IMR-90 (cell line): ENCODE data around the gene MLH3. TPM values are rescaled to one million over a fixed set of nuclear protein-coding genes. Genes with fewer than 3 reads are reported as not detected.

Experiments used
- ATAC-seq: fragments of 200-7000 bp; cut with Tn5 transposase; 2 replicates; pipeline ENCODE4 v1.9.1; 2020; ENCODE audit warnings: low read depth, mild to moderate bottlenecking, moderate library complexity
- BruUV-seq: library from RNA; stranded (reverse); fragments of 400-500 nt; replicated peaks from 2 replicates; lab custom pipeline; 2021; lab: Mats Ljungman, UMichigan
- CTCF ChIA-PET: fragments of 300-600 bp; formaldehyde crosslinking; extraction: SDS; loops from one replicate; lab custom pipeline; 2021; ENCODE audit warnings: antibody characterized with exemption; lab: Yijun Ruan, JAX
- POLR2A ChIA-PET: fragments of 300-600 bp; sonication (Branson Sonifier 250); formaldehyde crosslinking; loops from one replicate; lab custom pipeline; 2022; ENCODE audit warnings: antibody characterized with exemption; ENCODE audit not compliant: unreplicated experiment; lab: Charles Lee
- DNase-seq: peaks from one replicate; pipeline ENCODE4 v3.0.0; 2013
- H2AFZ ChIP-seq: replicated peaks from 2 replicates; pipeline ENCODE3; 2013; ENCODE audit warnings: low read length, mild to moderate bottlenecking; ENCODE audit not compliant: poor library complexity
- H2AK5ac ChIP-seq: 2 replicates; pipeline ENCODE4 v1.6.1; 2013; ENCODE audit warnings: low read depth, low read length, inconsistent platforms
- H2AK9ac ChIP-seq: replicated peaks from 2 replicates; pipeline ENCODE3; 2013; ENCODE audit warnings: mild to moderate bottlenecking, low read depth, low read length, moderate library complexity; ENCODE audit not compliant: poor library complexity
- H2BK120ac ChIP-seq: 2 replicates; pipeline ENCODE4 v1.6.1; 2013; ENCODE audit warnings: low read depth, low read length, inconsistent platforms
- H2BK15ac ChIP-seq: 3 replicates; pipeline ENCODE4 v1.6.1; 2013; ENCODE audit warnings: low read depth, low read length, inconsistent platforms
- H2BK20ac ChIP-seq: 2 replicates; pipeline ENCODE4 v1.6.1; 2013; ENCODE audit warnings: low read depth, mild to moderate bottlenecking, inconsistent platforms, low read length, moderate library complexity
- H2BK5ac ChIP-seq: 2 replicates; pipeline ENCODE4 v1.6.1; 2013; ENCODE audit warnings: mild to moderate bottlenecking, low read depth, low read length, inconsistent platforms; ENCODE audit not compliant: poor library complexity, severe bottlenecking
- H3K14ac ChIP-seq: replicated peaks from 2 replicates; pipeline ENCODE4 v1.6.1; 2013; ENCODE audit warnings: low read depth, low read length, inconsistent platforms
- H3K18ac ChIP-seq: 2 replicates; pipeline ENCODE4 v1.6.1; 2013; ENCODE audit warnings: low read depth, low read length, control low read depth
- H3K23ac ChIP-seq: 2 replicates; pipeline ENCODE4 v1.6.1; 2013; ENCODE audit warnings: low read depth, low read length, inconsistent platforms
- H3K27ac ChIP-seq: 2 replicates; pipeline ENCODE4 v1.5.1; 2013; ENCODE audit warnings: mild to moderate bottlenecking, control low read depth, low read length; ENCODE audit not compliant: insufficient read depth
- H3K27me3 ChIP-seq: 2 replicates; pipeline ENCODE4 v1.6.1; 2013; ENCODE audit warnings: low read length; ENCODE audit not compliant: control insufficient read depth, insufficient read depth
- H3K36me3 ChIP-seq: 2 replicates; pipeline ENCODE4 v1.6.1; 2013; ENCODE audit warnings: low read length, mixed read lengths; ENCODE audit not compliant: control insufficient read depth, insufficient read depth
- H3K4ac ChIP-seq: 2 replicates; pipeline ENCODE4 v1.6.1; 2013; ENCODE audit warnings: low read depth, low read length, inconsistent platforms
- H3K4me1 ChIP-seq: 2 replicates; pipeline ENCODE4 v1.6.1; 2013; ENCODE audit warnings: low read length, mixed read lengths; ENCODE audit not compliant: control insufficient read depth, insufficient read depth
- H3K4me2 ChIP-seq: 2 replicates; pipeline ENCODE4 v1.6.1; 2013; ENCODE audit warnings: low read depth, mild to moderate bottlenecking, control low read depth, low read length, moderate library complexity
- H3K4me3 ChIP-seq: 2 replicates; pipeline ENCODE4 v1.5.1; 2013; ENCODE audit warnings: low read depth, mild to moderate bottlenecking, control low read depth, low read length, moderate library complexity; ENCODE audit not compliant: insufficient read depth
- H3K56ac ChIP-seq: 2 replicates; pipeline ENCODE4 v1.6.1; 2013; ENCODE audit warnings: low read length, inconsistent platforms; ENCODE audit not compliant: insufficient read depth; ENCODE audit errors: extremely low read depth
- H3K79me1 ChIP-seq, 2 experiments: 2 replicates each; pipeline ENCODE4 v1.6.1; 2013; ENCODE audit warnings: low read length in 2 of 2, inconsistent platforms in 1 of 2, low read depth in 1 of 2
- H3K9ac ChIP-seq: 2 replicates; pipeline ENCODE4 v1.6.1; 2013; ENCODE audit warnings: low read depth, low read length, control low read depth
- H3K9me1 ChIP-seq: 2 replicates; pipeline ENCODE4 v1.6.1; 2013; ENCODE audit warnings: low read length, inconsistent platforms; ENCODE audit not compliant: insufficient read depth
- H3K9me3 ChIP-seq: 2 replicates; pipeline ENCODE4 v1.6.1; 2013; ENCODE audit warnings: low read length; ENCODE audit not compliant: control insufficient read depth, insufficient read depth
- H4K20me1 ChIP-seq: 2 replicates; pipeline ENCODE4 v1.6.1; 2013; ENCODE audit warnings: low read length, inconsistent platforms; ENCODE audit not compliant: insufficient read depth
- H4K5ac ChIP-seq: 2 replicates; pipeline ENCODE4 v1.6.1; 2013; ENCODE audit warnings: mild to moderate bottlenecking, low read depth, low read length, control low read depth
- H4K8ac ChIP-seq, 2 experiments: 2 replicates each; pipeline ENCODE4 v1.6.1; 2013; ENCODE audit warnings: low read depth in 2 of 2, low read length in 2 of 2, control low read depth in 1 of 2, inconsistent platforms in 1 of 2
- H4K91ac ChIP-seq: 2 replicates; pipeline ENCODE4 v1.6.1; 2013; ENCODE audit warnings: low read depth, low read length, inconsistent platforms; ENCODE audit not compliant: insufficient read depth
- BHLHE40 ChIP-seq: fragments of 150-350 bp; IDR thresholded peaks from 2 replicates; pipeline ENCODE4 v1.6.1; 2016; ENCODE audit warnings: mild to moderate bottlenecking, low read depth, low read length
- CEBPB ChIP-seq: IDR thresholded peaks from 2 replicates; pipeline ENCODE4 v1.6.1; 2012; ENCODE audit warnings: low read depth, low read length, improper control_type of control experiment
- CHD1 ChIP-seq: IDR thresholded peaks from 2 replicates; pipeline ENCODE4 v1.6.1; 2012; ENCODE audit warnings: low read depth, low read length, improper control_type of control experiment
- CTCF ChIP-seq: conservative IDR thresholded peaks from 2 replicates; pipeline ENCODE4 v1.5.1; 2012; ENCODE audit warnings: mild to moderate bottlenecking, low read depth, low read length, improper control_type of control experiment
- ELK1 ChIP-seq: fragments of 150-350 bp; IDR thresholded peaks from 2 replicates; pipeline ENCODE4 v1.6.1; 2016; ENCODE audit warnings: low read depth, mild to moderate bottlenecking, low read length, moderate library complexity, borderline replicate concordance
- FOS ChIP-seq: fragments of 150-350 bp; IDR thresholded peaks from 2 replicates; pipeline ENCODE4 v1.6.1; 2016; ENCODE audit warnings: low read depth, low read length
- MAFK ChIP-seq: IDR thresholded peaks from 2 replicates; pipeline ENCODE4 v1.6.1; 2012; ENCODE audit warnings: low read depth, low read length, improper control_type of control experiment
- MAZ ChIP-seq: IDR thresholded peaks from 2 replicates; pipeline ENCODE4 v1.6.1; 2012; ENCODE audit warnings: low read depth, mild to moderate bottlenecking, low read length, improper control_type of control experiment, moderate library complexity, borderline replicate concordance
- MXI1 ChIP-seq: IDR thresholded peaks from 2 replicates; pipeline ENCODE4 v1.6.1; 2012; ENCODE audit warnings: low read depth, mild to moderate bottlenecking, low read length, moderate library complexity, borderline replicate concordance
- NFE2L2 ChIP-seq: fragments of 150-350 bp; IDR thresholded peaks from 2 replicates; pipeline ENCODE4 v1.6.1; 2016; ENCODE audit warnings: low read depth, mild to moderate bottlenecking, low read length
- POLR2A ChIP-seq: IDR thresholded peaks from 2 replicates; pipeline ENCODE4 v1.6.1; 2012; ENCODE audit warnings: mild to moderate bottlenecking, low read depth, low read length
- RAD21 ChIP-seq: IDR thresholded peaks from 2 replicates; pipeline ENCODE4 v1.6.1; 2012; ENCODE audit warnings: low read length, improper control_type of control experiment
- RCOR1 ChIP-seq: IDR thresholded peaks from 2 replicates; pipeline ENCODE4 v1.6.1; 2012; ENCODE audit warnings: mild to moderate bottlenecking, low read length, improper control_type of control experiment; ENCODE audit not compliant: insufficient replicate concordance
- RFX5 ChIP-seq: IDR thresholded peaks from 2 replicates; pipeline ENCODE4 v1.8.0; 2012; ENCODE audit warnings: low read depth, mild to moderate bottlenecking, low read length, moderate library complexity
- SMC3 ChIP-seq: fragments of 150-350 bp; IDR thresholded peaks from 2 replicates; pipeline ENCODE4 v1.6.1; 2016; ENCODE audit warnings: low read depth, mild to moderate bottlenecking, antibody characterized with exemption, low read length, moderate library complexity
- USF2 ChIP-seq: fragments of 150-350 bp; IDR thresholded peaks from 2 replicates; pipeline ENCODE4 v1.6.1; 2017; ENCODE audit warnings: mild to moderate bottlenecking, antibody characterized with exemption, low read length, low read depth
- dilution Hi-C: fragments of 300-500 bp; cut with HindIII; formaldehyde crosslinking; loops from one replicate; pipeline ENCODE4 v1.14.3; 2018; ENCODE audit warnings: low sequenced_read_pairs; ENCODE audit not compliant: unreplicated experiment
- in situ Hi-C: fragments of 300-500 bp; cut with MboI; formaldehyde crosslinking; loops from 3 replicates; pipeline ENCODE4 v1.14.3; 2019; ENCODE audit warnings: low sequenced_read_pairs, inconsistent platforms, mixed read lengths
- intact Hi-C: fragments of 100-400 bp; cut with micrococcal nuclease; formaldehyde crosslinking; loops from 2 replicates; pipeline ENCODE4 v1.10.0; 2022
- polyA plus RNA-seq, 3 experiments: library from polyadenylated mRNA; depleted of rRNA; stranded (reverse); fragments of >200 nt; gene quantifications; 2 replicates each; pipeline ENCODE4 v1.2.3, GENCODE V29; 2012; ENCODE audit warnings: low replicate concordance in 1 of 3
- total RNA-seq: library from RNA; depleted of rRNA; stranded (reverse); fragments of >200 nt; gene quantifications from 2 replicates; pipeline ENCODE4 v1.2.3, GENCODE V29; 2012

The MLH3 gene
- total and polyA plus RNA-seq, 2 of the 4 experiments (the other 2 are of a cell fraction), result 5.6 to 14.7 TPM

GRCh38 chr14:75077794-75078193 lies 26.5 kb upstream of the MLH3 start:
- Histone ChIP-seq H3K18ac (no peak overlapping the region), H2BK120ac (no peak overlapping the region), H4K20me1 (no peaks in the 10 kb centered on the region), H3K27me3 (no peaks in the 10 kb centered on the region), H2BK20ac (no peak overlapping the region), H3K9ac (no peak overlapping the region), H3K27ac (no peak overlapping the region), H3K4me3 (no peak overlapping the region), H2BK5ac (no peak overlapping the region), H3K9me1 (peaks cover 3% of the 10 kb centered on the region; the same call in 1 of the 2 replicates), H3K4ac (no peak overlapping the region), H3K56ac (no peak overlapping the region), H3K36me3 (peaks cover 2% of the 10 kb centered on the region; the same call in 1 of the 2 replicates), H4K5ac (no peak overlapping the region), H3K4me2 (no peak overlapping the region), H3K79me1 (no peaks in the 10 kb centered on the region), H2AFZ (no peak overlapping the region), H3K4me1 (peaks cover 6% of the 10 kb centered on the region), H2AK5ac (no peak overlapping the region), H3K14ac (no peak overlapping the region), H3K9me3 (no peaks in the 10 kb centered on the region), H3K23ac (no peak overlapping the region), H4K8ac (no peak overlapping the region), H2AK9ac (no peak overlapping the region), H2BK15ac (no peak overlapping the region), H4K91ac (no peak overlapping the region)
- intact Hi-C loops, result no loop called here
- POLR2A ChIA-PET, result no interaction called here
- DNase-seq (no peak), ATAC-seq (no peak)
- TF ChIP-seq MAFK, result no peak
- TF ChIP-seq CHD1, result no peak
- no peak for TF ChIP-seq CEBPB
- TF ChIP-seq NFE2L2, result no peak
- TF ChIP-seq FOS, result no peak
- TF ChIP-seq RAD21, result no peak
- no peak for TF ChIP-seq USF2
- TF ChIP-seq POLR2A, result no peak
- TF ChIP-seq SMC3, result no peak
- TF ChIP-seq BHLHE40, result no peak
- no peak for TF ChIP-seq CTCF
- no peak for TF ChIP-seq MXI1
- TF ChIP-seq RFX5, result no peak
- no peak for TF ChIP-seq ELK1
- no peak for TF ChIP-seq MAZ
- TF ChIP-seq RCOR1, result no peak
- in situ Hi-C loops, result loop anchor here (5.0 kb wide), 1 partner anchor 165 kb away; no protein-coding TSS in a partner anchor
- dilution Hi-C loops, result no loop called here
- CTCF ChIA-PET, result interaction anchor here (1.0 kb wide), 1 partner anchor 40 kb away, joined by 3 read pairs; no protein-coding TSS in a partner anchor
- no TSS peak for BruUV-seq
